ENCODE measurements around the gene USP6NL. TPM values are rescaled to one million over a fixed set of nuclear protein-coding genes. Genes with fewer than 3 reads are reported as not detected.

Gene USP6NL
- total and polyA plus RNA-seq, 2 of the 13 experiments (the other 11 are each of a cell fraction or from before 2014, with no cell fraction given) = 10.5 to 22.9 TPM

DNA sequence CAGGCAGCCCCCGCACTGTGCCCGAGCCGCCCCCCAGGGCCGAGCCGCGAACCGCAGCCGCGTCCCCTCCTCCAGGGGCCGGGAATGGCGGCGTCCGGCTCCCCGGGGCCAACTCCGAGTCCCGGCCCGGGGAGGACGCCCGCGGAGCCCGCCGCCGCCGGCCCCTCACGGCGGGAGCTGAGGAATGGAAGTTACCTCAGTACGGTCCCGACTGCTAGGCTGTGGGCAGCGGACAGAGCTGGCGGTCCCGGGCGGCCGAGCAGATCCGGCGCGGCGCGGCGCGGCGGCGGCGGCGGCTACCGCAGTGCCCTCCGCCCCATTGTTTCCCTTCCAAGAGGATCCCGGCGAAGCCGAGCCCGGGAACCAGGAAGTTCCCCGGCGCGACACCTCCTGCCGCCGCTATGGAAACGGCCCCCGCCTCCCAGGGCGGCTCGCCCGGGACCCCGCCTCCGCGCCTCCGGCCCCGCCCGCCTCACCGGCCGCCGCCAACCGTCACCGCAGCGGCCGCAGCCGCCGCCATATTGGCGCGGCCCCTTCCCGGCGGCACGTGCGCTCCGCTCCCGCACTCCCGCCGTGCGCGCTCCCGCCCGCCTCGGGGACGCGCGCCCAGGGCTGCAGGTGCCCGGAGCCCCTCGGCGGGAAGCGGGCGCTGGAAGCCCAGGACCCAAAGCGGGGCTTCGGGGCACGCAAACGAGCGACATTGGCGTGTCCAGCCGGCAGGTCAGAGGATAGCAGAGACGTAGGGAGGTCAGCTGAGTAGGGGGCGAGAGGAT lies at the start of gene USP6NL (continued):
- TF ChIP-seq ZNF143 (CRISPR knock-in tag; IDR thresholded peaks at IDR 0.05) (peak; percentile 51; the same call in 1 of the 2 replicates), ARNTL (CRISPR knock-in tag; IDR thresholded peaks at IDR 0.05) (peak; percentile 55; the same call in 1 of the 2 replicates), HOXA3 (CRISPR knock-in tag; IDR thresholded peaks at IDR 0.05) (peak; percentile 96), ZNF766 (CRISPR knock-in tag; IDR thresholded peaks at IDR 0.05; ENCODE audit: borderline replicate concordance) (peak; percentile 49; the same call in 1 of the 2 replicates), ZNF816 (CRISPR knock-in tag; IDR thresholded peaks at IDR 0.05; ENCODE audit: borderline replicate concordance) (peak; percentile 46; the same call in 1 of the 2 replicates), TAF15 (IDR thresholded peaks at IDR 0.05; ENCODE audit: low read depth, low read length, poor library complexity, severe bottlenecking) (peak; percentile 19), REXO4 (CRISPR knock-in tag; IDR thresholded peaks at IDR 0.05; ENCODE audit: borderline replicate concordance) (no peak), POLR2A (IDR thresholded peaks at IDR 0.05; ENCODE audit: insufficient read depth in 1 of 2, low read depth in 2 of 2, low read length in 2 of 2) (peak; percentile 43 to 69), NONO (IDR thresholded peaks at IDR 0.05) (no peak), NONO (CRISPR knock-in tag; conservative IDR thresholded peaks at IDR 0.05) (peak; percentile 38; the same call in 1 of the 2 replicates), NFIC (IDR thresholded peaks at IDR 0.05; ENCODE audit: low read length) (no peak), SMC3 (IDR thresholded peaks at IDR 0.05; ENCODE audit: low read length) (no peak)
- TF ChIP-seq, protein P1, sequence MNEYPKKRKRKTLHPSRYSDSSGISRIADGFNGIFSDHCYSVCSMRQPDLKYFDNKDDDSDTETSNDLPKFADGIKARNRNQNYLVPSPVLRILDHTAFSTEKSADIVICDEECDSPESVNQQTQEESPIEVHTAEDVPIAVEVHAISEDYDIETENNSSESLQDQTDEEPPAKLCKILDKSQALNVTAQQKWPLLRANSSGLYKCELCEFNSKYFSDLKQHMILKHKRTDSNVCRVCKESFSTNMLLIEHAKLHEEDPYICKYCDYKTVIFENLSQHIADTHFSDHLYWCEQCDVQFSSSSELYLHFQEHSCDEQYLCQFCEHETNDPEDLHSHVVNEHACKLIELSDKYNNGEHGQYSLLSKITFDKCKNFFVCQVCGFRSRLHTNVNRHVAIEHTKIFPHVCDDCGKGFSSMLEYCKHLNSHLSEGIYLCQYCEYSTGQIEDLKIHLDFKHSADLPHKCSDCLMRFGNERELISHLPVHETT (CRISPR knock-in tag; conservative IDR thresholded peaks at IDR 0.05) = peak; percentile 90; the same call in 1 of the 2 replicates
- TF ChIP-seq, protein P2, sequence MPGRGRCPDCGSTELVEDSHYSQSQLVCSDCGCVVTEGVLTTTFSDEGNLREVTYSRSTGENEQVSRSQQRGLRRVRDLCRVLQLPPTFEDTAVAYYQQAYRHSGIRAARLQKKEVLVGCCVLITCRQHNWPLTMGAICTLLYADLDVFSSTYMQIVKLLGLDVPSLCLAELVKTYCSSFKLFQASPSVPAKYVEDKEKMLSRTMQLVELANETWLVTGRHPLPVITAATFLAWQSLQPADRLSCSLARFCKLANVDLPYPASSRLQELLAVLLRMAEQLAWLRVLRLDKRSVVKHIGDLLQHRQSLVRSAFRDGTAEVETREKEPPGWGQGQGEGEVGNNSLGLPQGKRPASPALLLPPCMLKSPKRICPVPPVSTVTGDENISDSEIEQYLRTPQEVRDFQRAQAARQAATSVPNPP (CRISPR knock-in tag; IDR thresholded peaks at IDR 0.05) = 0 out of 2 replicates have a peak, but pooled peaks have one; percentile 2
- TF ChIP-seq, protein P3, sequence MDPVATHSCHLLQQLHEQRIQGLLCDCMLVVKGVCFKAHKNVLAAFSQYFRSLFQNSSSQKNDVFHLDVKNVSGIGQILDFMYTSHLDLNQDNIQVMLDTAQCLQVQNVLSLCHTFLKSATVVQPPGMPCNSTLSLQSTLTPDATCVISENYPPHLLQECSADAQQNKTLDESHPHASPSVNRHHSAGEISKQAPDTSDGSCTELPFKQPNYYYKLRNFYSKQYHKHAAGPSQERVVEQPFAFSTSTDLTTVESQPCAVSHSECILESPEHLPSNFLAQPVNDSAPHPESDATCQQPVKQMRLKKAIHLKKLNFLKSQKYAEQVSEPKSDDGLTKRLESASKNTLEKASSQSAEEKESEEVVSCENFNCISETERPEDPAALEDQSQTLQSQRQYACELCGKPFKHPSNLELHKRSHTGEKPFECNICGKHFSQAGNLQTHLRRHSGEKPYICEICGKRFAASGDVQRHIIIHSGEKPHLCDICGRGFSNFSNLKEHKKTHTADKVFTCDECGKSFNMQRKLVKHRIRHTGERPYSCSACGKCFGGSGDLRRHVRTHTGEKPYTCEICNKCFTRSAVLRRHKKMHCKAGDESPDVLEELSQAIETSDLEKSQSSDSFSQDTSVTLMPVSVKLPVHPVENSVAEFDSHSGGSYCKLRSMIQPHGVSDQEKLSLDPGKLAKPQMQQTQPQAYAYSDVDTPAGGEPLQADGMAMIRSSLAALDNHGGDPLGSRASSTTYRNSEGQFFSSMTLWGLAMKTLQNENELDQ (CRISPR knock-in tag; IDR thresholded peaks at IDR 0.05; ENCODE audit: borderline replicate concordance) = no peak
- TF ChIP-seq, protein P4, sequence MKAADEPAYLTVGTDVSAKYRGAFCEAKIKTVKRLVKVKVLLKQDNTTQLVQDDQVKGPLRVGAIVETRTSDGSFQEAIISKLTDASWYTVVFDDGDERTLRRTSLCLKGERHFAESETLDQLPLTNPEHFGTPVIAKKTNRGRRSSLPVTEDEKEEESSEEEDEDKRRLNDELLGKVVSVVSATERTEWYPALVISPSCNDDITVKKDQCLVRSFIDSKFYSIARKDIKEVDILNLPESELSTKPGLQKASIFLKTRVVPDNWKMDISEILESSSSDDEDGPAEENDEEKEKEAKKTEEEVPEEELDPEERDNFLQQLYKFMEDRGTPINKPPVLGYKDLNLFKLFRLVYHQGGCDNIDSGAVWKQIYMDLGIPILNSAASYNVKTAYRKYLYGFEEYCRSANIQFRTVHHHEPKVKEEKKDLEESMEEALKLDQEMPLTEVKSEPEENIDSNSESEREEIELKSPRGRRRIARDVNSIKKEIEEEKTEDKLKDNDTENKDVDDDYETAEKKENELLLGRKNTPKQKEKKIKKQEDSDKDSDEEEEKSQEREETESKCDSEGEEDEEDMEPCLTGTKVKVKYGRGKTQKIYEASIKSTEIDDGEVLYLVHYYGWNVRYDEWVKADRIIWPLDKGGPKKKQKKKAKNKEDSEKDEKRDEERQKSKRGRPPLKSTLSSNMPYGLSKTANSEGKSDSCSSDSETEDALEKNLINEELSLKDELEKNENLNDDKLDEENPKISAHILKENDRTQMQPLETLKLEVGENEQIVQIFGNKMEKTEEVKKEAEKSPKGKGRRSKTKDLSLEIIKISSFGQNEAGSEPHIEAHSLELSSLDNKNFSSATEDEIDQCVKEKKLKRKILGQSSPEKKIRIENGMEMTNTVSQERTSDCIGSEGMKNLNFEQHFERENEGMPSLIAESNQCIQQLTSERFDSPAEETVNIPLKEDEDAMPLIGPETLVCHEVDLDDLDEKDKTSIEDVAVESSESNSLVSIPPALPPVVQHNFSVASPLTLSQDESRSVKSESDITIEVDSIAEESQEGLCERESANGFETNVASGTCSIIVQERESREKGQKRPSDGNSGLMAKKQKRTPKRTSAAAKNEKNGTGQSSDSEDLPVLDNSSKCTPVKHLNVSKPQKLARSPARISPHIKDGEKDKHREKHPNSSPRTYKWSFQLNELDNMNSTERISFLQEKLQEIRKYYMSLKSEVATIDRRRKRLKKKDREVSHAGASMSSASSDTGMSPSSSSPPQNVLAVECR (CRISPR knock-in tag; IDR thresholded peaks at IDR 0.05; ENCODE audit: borderline replicate concordance) = peak; percentile 69; the same call in 1 of the 2 replicates

All from HepG2 (cell line).